Naive thymus-derived CD8-positive, alpha-beta T cell (primary cell): Measurements from ENCODE around the gene MRPL33. TPM values are rescaled to one million over a fixed set of nuclear protein-coding genes. Genes with fewer than 3 reads are reported as not detected.

Source experiments
- ATAC-seq, 2 donors: fragments of 150-1000 bp; cut with Tn5 transposase in 1 of 2; sonication (Bioruptor Pico), chemical (Tn5 transposase) in 1 of 2; 1 replicate in 1 of 2; 2 replicates in 1 of 2; pipeline ENCODE4 v1.10.0; 2021; ENCODE audit warnings: mild to moderate bottlenecking in 2 of 2, moderate library complexity in 2 of 2
- POLR2A ChIA-PET: fragments of 350-600 bp; sonication (Branson Sonifier 250); formaldehyde crosslinking; loops from one replicate; lab custom pipeline; 2021; ENCODE audit warnings: antibody characterized with exemption; lab: Charles Lee
- DNase-seq, 10 donors: peaks; one replicate each; pipeline versions ENCODE4 v3.0.0 to v3.0.0-alpha.2; 2020 to 2022
- H3K27ac Mint-ChIP-seq, 10 donors: one replicate each; pipeline ENCODE4 v1.8.0; 2020 to 2022; ENCODE audit warnings: mild to moderate bottlenecking in 10 of 10, mixed read lengths in 10 of 10, moderate library complexity in 4 of 10, inconsistent platforms in 1 of 10
- H3K27me3 Mint-ChIP-seq, 5 donors: one replicate each; pipeline ENCODE4 v1.8.0; 2021 to 2022; ENCODE audit warnings: mixed read lengths in 5 of 5
- H3K36me3 Mint-ChIP-seq, 3 donors: one replicate each; pipeline ENCODE4 v1.8.0; 2020 to 2022; ENCODE audit warnings: mixed read lengths in 3 of 3, mild to moderate bottlenecking in 2 of 3, inconsistent platforms in 1 of 3
- H3K4me1 Mint-ChIP-seq, 4 donors: one replicate each; pipeline ENCODE4 v1.8.0; 2021 to 2022; ENCODE audit warnings: mixed read lengths in 4 of 4
- H3K4me3 Mint-ChIP-seq, 10 donors: one replicate each; pipeline ENCODE4 v1.8.0; 2020 to 2022; ENCODE audit warnings: mild to moderate bottlenecking in 10 of 10, mixed read lengths in 10 of 10, moderate library complexity in 6 of 10, inconsistent platforms in 1 of 10
- H3K9me3 Mint-ChIP-seq, 9 donors: one replicate each; pipeline ENCODE4 v1.8.0; 2020 to 2022; ENCODE audit warnings: mixed read lengths in 9 of 9, mild to moderate bottlenecking in 3 of 9, inconsistent platforms in 1 of 9, moderate library complexity in 1 of 9
- polyA plus RNA-seq, 3 donors: library from polyadenylated mRNA; unstranded; fragments of 300-500 nt; fragmentation: Illumina TruSeq; gene quantifications; one replicate each; pipeline ENCODE4 v1.2.3, GENCODE V29; 2021
- total RNA-seq, 8 experiments: library from RNA in 2 of 8; stranded (reverse) in 2 of 8; gene quantifications; one replicate each; pipeline ENCODE4 v1.2.3 and lab custom pipeline; 2021 to 2026

MRPL33 gene
- total and polyA plus RNA-seq, 5 experiments from 2014 or later, result 34.4 to 245 (median 196) TPM

DNA sequence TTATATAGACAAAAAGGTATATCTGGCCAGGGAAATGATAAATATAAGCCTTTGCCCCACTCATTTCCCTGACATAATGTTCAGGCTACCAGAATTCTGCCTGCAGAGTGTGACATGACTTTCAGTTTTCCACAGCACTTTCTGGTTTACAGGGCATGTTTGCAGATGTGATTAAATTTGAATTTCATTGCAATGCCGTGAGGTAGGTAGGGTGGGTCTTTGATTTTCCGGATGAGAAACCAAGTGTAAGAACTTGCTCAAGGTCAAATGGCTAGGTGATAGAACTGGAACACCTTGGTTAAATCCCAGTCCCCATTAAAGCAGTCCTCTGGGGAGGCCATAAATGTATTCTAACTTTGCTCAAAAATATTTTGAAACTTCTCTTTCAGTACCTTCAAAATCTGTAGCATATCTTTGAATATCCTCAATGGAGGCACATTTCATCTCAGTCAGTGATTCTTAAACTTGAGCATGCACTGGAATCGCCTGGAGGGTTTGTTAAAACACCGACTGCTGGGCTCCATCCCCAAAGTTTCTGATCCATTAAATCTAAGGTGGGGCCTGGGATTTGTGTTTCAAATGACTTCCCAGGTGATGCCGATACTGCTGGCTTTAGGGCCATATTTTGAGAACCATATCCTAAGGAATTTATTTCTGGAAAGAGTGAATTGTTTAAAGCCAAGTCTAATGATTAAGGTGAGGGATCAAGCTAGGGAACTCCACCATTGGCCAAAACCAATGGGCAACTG is 35.0 kb downstream of the MRPL33 start:
- Mint-ChIP-seq H3K36me3 (no peaks in the 10 kb centered on the region), H3K27ac (no peak overlapping the region), H3K4me3 (no peak overlapping the region), H3K9me3 (no peaks in the 10 kb centered on the region), H3K4me1 (no peaks in the 10 kb centered on the region), H3K27me3 (no peaks in the 10 kb centered on the region)
- DNase-seq (no peak), ATAC-seq (no peak)
- POLR2A ChIA-PET, result no interaction called here

DNA sequence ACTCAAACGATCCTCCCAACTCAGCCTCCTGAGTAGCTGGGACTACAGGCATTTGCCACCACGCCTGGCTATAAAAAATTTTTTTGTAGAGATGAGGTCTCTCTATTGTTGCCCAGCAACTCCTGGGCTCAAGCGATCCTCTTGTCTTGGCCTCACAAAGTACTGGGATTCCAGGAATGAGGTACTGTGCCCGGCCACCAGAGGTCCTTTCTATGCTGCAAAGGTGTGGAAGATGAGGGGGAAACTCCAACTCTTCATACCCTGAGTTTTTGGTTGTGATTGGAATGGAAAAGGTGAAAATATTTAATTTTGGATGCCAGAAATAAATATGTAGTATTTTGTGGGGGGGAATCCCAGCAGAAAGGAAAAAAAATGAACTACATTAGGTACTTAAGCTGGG is 36.0 kb downstream of the MRPL33 start:
- DNase-seq, result no peak
- no peak for ATAC-seq
- Mint-ChIP-seq H3K4me1 (no peaks in the 10 kb centered on the region), H3K36me3 (no peaks in the 10 kb centered on the region), H3K4me3 (no peak overlapping the region), H3K27ac (peak overlapping the region in 2 of 10 donors; percentile 15 to 23), H3K9me3 (no peaks in the 10 kb centered on the region), H3K27me3 (no peaks in the 10 kb centered on the region)
- POLR2A ChIA-PET, result no interaction called here

DNA sequence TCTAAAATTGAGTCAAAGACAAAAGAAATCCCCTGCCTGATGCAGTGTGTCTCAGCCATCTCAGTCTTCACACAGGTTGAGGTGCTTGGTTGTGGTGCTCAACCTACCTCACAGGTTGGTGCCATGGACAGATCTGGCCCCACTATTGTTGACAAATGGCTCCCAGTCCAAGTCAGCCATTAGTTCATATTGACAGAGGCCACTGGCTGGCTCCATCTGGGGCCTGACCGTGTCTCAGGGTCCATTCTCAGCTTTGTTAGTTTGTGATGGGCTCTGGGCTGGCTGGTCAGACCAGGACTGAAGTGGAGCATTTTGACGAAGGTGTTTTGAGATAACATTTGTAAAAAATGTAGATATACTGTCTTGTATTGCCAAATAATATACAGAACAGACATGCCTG is 36.9 kb downstream of the MRPL33 start:
- DNase-seq (no peak), ATAC-seq (no peak)
- H3K4me1 Mint-ChIP-seq, result no peaks in the 10 kb centered on the region
- no peak overlapping the region for H3K4me3 Mint-ChIP-seq
- H3K36me3 Mint-ChIP-seq, result no peaks in the 10 kb centered on the region
- POLR2A ChIA-PET, result interaction anchor here (0.6 kb wide), 1 partner anchor 41 kb away, joined by 3 read pairs; no protein-coding TSS in a partner anchor
- H3K9me3 Mint-ChIP-seq, result no peaks in the 10 kb centered on the region
- H3K27ac Mint-ChIP-seq, result peak overlapping the region in 2 of 10 donors; percentile 17 to 26
- H3K27me3 Mint-ChIP-seq, result no peaks in the 10 kb centered on the region

DNA sequence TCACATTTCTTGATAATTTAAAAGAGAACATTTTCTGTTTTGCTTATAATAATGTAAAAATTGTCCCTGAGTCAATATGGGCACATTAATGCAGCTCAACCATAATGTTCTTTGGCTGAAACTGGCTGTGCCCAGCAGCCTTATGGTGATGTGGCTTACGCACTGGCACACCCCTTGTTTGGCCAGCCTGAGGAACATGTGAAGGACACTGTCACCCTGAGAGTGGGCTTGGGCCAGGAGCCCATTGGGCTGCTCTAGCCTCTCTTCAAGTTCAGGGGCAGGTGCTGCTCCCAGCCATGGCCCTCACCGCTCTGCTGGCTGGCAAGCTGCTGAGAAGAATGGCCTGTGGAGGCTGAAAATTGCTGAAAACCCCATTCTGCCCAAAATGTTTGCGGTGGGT is 37.5 kb downstream of the MRPL33 start:
- H3K27ac Mint-ChIP-seq, result no peak overlapping the region
- H3K4me3 Mint-ChIP-seq, result no peak overlapping the region
- no peaks in the 10 kb centered on the region for H3K4me1 Mint-ChIP-seq
- H3K36me3 Mint-ChIP-seq, result no peaks in the 10 kb centered on the region
- POLR2A ChIA-PET, result no interaction called here
- no peak for ATAC-seq
- no peaks in the 10 kb centered on the region for H3K27me3 Mint-ChIP-seq
- H3K9me3 Mint-ChIP-seq, result no peaks in the 10 kb centered on the region
- no peak for DNase-seq

DNA sequence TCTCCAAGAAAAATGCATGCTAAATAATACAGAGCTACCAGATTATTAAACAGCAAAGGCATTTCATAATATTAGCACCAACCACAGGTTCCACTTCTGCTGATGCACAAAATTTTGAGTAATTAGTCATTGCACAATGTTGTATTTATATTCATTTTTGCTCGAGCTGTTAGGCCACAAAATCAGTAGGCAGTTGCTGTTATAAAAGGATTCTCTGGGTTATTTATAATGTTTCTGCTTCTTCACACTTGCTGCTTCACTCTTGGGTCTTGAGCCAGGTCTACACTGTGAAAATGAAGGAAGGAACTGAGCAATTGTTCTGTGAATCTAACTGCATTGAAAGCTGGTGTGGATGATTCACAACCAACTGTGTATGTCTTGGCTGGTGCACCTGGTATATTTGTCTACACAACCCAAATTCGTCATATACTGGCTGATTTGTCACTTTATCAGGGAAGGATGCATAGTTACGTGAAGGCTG is 38.3 kb downstream of the MRPL33 start:
- DNase-seq, result no peak
- Mint-ChIP-seq H3K27me3 (no peaks in the 10 kb centered on the region), H3K36me3 (no peaks in the 10 kb centered on the region), H3K4me3 (no peak overlapping the region), H3K4me1 (no peaks in the 10 kb centered on the region), H3K9me3 (no peaks in the 10 kb centered on the region), H3K27ac (no peak overlapping the region)
- POLR2A ChIA-PET, result no interaction called here
- no peak for ATAC-seq

DNA sequence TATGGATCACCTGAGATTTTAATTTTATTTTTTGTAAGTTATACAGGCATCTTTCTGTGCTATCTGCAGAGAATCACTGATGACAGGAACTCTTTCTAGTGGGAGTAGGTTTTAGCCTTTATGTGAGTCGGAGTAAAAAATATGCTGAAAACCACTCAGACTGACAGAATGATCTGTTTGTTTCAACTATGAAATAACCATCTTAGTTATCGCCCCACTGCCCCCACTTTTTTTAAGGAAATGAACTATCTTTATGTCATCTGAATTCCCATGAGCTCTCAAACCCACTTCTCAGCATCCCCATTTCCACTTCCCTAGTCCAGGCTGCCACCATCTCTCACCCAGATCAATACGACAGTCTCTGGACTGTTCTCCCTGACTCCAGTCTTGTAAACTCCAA is 38.9 kb downstream of the MRPL33 start:
- POLR2A ChIA-PET, result no interaction called here
- H3K27ac Mint-ChIP-seq, result no peak overlapping the region

DNA sequence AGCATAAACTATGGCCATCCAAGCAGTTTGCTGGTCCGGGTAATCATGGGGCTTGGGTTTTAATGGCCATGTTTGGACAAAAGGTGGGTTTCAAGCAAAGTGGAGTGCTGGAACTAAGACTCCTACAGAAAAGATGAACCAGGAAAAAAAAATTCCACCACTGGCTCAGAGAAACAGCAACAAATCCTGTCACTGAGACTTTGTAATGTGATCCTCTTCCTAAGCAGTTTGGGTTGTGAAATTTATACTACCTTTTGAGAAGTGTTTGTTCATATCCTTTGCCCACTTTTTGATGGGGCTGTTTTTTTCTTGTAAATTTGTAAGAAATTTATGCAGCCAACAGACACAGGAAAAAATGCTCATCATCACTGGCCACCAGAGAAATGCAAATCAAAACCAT is 40.2 kb downstream of the MRPL33 start:
- ATAC-seq (no peak), DNase-seq (no peak)
- Mint-ChIP-seq H3K4me3 (no peak overlapping the region), H3K27me3 (no peaks in the 10 kb centered on the region), H3K4me1 (no peaks in the 10 kb centered on the region), H3K9me3 (no peaks in the 10 kb centered on the region), H3K36me3 (no peaks in the 10 kb centered on the region), H3K27ac (no peak overlapping the region)
- POLR2A ChIA-PET, result no interaction called here

More for the DNA sequence above, 38.9 kb downstream of the MRPL33 start:
- no peaks in the 10 kb centered on the region for H3K36me3 Mint-ChIP-seq
- H3K9me3 Mint-ChIP-seq, result no peaks in the 10 kb centered on the region
- ATAC-seq, result no peak
- no peaks in the 10 kb centered on the region for H3K27me3 Mint-ChIP-seq
- no peak overlapping the region for H3K4me3 Mint-ChIP-seq
- no peak for DNase-seq
- no peaks in the 10 kb centered on the region for H3K4me1 Mint-ChIP-seq

DNA sequence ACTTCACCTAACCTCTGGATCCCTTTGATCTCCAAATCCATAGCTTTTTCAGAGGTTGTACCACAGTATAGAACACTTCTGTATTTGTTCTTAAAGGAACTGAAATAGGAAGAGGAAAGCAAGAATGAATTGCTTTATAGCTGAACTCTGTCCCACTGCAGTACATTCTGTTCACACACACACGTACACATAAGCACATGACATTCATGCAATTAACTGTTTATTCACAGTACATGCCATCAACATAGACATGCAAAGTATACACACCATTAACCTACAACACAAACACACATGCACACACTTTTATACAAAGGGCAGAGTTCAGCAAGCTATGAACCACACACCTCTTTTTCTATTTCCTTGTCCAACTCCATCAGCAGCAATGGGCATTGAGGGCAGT is 43.2 kb downstream of the MRPL33 start:
- Mint-ChIP-seq H3K27ac (no peak overlapping the region), H3K9me3 (no peaks in the 10 kb centered on the region), H3K4me1 (no peaks in the 10 kb centered on the region), H3K36me3 (peaks cover 0 to 4% (median 0%) of the 10 kb centered on the region in 3 donors), H3K4me3 (no peak overlapping the region), H3K27me3 (no peaks in the 10 kb centered on the region)
- DNase-seq, result no peak
- POLR2A ChIA-PET, result no interaction called here
- ATAC-seq, result no peak

DNA sequence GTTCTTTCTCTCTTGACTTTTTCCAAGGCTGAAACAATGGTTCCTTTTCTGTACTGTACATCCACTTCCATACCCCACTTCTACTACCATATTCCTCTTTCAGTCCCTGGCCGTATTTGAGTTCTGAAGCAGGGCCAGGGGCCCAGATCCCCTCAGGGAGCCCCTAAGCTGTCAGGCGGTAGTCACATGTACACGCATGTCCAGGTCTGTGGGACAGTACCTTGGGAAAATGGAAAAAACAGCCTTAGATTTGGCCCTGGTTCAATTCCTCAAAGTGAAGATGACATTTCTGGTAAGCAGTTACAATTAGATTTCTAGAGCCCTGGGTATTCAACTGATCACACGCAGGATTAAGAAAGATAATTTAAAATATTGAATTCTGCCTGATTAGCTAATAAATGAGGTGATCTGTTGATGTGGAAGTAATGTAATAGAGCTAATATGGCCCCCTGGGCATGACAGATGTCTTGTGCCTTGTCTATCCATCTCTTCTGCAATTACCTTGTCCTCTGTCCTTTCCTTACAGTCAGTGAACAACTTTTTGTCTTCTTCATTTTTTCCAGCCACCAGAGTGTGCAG is 44.4 kb downstream of the MRPL33 start:
- no peak for ATAC-seq
- H3K27ac Mint-ChIP-seq, result no peak overlapping the region
- no peaks in the 10 kb centered on the region for H3K9me3 Mint-ChIP-seq
- H3K4me3 Mint-ChIP-seq, result no peak overlapping the region
- no peaks in the 10 kb centered on the region for H3K4me1 Mint-ChIP-seq
- peaks cover 0 to 6% (median 0%) of the 10 kb centered on the region in 3 donors for H3K36me3 Mint-ChIP-seq
- H3K27me3 Mint-ChIP-seq, result no peaks in the 10 kb centered on the region
- no peak for DNase-seq
- POLR2A ChIA-PET, result no interaction called here

DNA sequence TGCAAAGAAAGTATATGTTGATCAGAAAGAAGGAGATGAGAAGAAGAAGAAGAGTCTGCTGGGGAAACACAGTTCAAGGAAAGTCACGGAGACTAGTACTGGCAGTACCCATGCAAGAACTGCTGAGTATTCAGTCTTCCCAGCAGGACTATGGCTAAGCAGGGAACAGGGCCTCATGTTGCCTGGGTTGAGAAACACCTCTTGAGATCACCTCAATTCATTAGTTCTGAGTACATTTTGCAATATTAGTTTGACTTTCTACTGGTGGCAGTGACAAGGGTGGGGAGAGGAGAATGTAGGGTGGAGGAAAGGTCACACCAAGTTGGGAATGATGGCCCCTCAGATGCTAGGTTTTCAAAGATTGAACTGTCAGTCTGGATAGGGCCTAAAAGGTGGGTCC is 50.5 kb downstream of the MRPL33 start:
- no peaks in the 10 kb centered on the region for H3K27me3 Mint-ChIP-seq
- H3K4me1 Mint-ChIP-seq, result no peaks in the 10 kb centered on the region
- H3K27ac Mint-ChIP-seq, result no peak overlapping the region
- ATAC-seq (no peak), DNase-seq (no peak)
- POLR2A ChIA-PET, result no interaction called here
- no peak overlapping the region for H3K4me3 Mint-ChIP-seq
- peaks cover 0 to 14% (median 5%) of the 10 kb centered on the region in 9 donors for H3K9me3 Mint-ChIP-seq
- peaks cover 0 to 27% (median 15%) of the 10 kb centered on the region in 3 donors for H3K36me3 Mint-ChIP-seq

DNA sequence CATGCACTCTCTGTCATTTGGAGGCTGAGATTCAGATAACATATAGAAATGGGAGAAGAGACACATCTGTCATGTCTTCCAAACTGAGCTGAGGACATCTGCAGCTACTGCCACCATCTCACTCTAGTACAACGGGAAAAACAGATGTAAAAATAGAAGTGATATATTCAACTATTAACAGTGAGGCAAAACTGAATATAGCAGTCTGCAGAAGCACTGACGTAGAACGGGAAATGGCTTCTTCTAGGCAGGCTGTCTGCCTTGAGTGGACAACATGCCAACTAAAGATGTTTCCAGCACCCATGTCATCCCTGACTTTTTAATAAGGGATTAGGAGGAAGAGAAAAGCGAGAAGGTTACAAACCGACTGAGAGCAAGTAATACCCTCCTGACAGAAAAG is 51.6 kb downstream of the MRPL33 start:
- no peak overlapping the region for H3K4me3 Mint-ChIP-seq
- POLR2A ChIA-PET, result no interaction called here
- no peaks in the 10 kb centered on the region for H3K27me3 Mint-ChIP-seq
- DNase-seq (no peak), ATAC-seq (no peak)
- H3K27ac Mint-ChIP-seq, result no peak overlapping the region
- H3K9me3 Mint-ChIP-seq, result peaks cover 0 to 14% (median 5%) of the 10 kb centered on the region in 9 donors
- peaks cover 0 to 27% (median 15%) of the 10 kb centered on the region in 3 donors for H3K36me3 Mint-ChIP-seq
- H3K4me1 Mint-ChIP-seq, result no peaks in the 10 kb centered on the region

DNA sequence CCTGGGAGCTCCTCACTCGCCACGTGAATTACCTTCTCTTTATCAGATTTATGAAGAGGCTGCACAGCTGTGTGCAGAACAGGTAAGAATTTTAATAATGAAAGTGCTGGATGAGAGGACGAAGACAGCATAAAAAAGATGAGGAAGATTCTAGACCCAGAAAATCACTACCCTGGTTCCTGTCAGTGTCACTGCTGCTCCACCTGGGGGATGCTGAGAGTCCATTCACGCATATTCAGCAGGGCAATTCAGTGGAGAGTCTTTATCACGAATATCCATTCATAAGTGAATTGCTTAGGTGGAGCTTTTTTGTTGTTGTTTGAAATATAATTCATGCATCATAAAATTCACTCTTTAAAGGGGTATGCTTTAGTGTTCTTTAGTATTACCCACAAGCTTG is 52.0 kb downstream of the MRPL33 start:
- Mint-ChIP-seq H3K4me1 (no peaks in the 10 kb centered on the region), H3K36me3 (peaks cover 0 to 29% (median 15%) of the 10 kb centered on the region in 3 donors), H3K27ac (no peak overlapping the region), H3K9me3 (peaks cover 0 to 14% (median 5%) of the 10 kb centered on the region in 9 donors), H3K27me3 (no peaks in the 10 kb centered on the region), H3K4me3 (no peak overlapping the region)
- DNase-seq (no peak), ATAC-seq (no peak)
- POLR2A ChIA-PET, result interaction anchor here (0.5 kb wide), 1 partner anchor 124 kb away, joined by 3 read pairs; no protein-coding TSS in a partner anchor

DNA sequence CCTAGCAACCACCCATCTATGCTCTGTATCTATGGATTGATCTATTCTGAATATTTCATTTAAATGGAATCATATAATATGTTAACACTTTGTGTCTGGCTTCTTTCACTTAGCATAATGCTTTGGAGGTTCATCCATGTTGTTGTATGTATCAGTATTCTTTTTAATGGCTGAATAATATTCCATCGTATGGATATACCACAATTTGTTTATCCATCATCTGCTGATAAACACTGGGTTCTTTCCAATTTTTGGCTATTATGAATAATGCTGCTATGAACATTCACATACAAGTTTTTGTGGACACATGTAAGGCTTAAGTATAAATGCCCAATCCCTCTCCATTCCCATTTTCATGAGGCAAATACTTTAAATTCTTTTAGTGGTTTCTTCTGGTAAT is 52.9 kb downstream of the MRPL33 start:
- DNase-seq (no peak), ATAC-seq (no peak)
- no peak overlapping the region for H3K4me3 Mint-ChIP-seq
- POLR2A ChIA-PET, result interaction anchor here (0.5 kb wide), 1 partner anchor 123 kb away, joined by 3 read pairs; no protein-coding TSS in a partner anchor
- peaks cover 2 to 26% (median 15%) of the 10 kb centered on the region in 3 donors for H3K36me3 Mint-ChIP-seq
- H3K27me3 Mint-ChIP-seq, result no peaks in the 10 kb centered on the region
- H3K27ac Mint-ChIP-seq, result no peak overlapping the region
- H3K4me1 Mint-ChIP-seq, result no peaks in the 10 kb centered on the region
- peaks cover 0 to 14% (median 5%) of the 10 kb centered on the region in 9 donors for H3K9me3 Mint-ChIP-seq
